GM12873 (cell line): ENCODE results near the gene SSPN.

Experiments
- TF ChIP-seq, protein P1 (sequence below): IDR thresholded peaks from 2 replicates; pipeline ENCODE4 v1.5.1; 2012; ENCODE audit warnings: low read depth, mild to moderate bottlenecking, moderate library complexity, low read length, control low read depth; ENCODE audit not compliant: insufficient read depth; ENCODE audit errors: missing control alignments

Gene SSPN

DNA sequence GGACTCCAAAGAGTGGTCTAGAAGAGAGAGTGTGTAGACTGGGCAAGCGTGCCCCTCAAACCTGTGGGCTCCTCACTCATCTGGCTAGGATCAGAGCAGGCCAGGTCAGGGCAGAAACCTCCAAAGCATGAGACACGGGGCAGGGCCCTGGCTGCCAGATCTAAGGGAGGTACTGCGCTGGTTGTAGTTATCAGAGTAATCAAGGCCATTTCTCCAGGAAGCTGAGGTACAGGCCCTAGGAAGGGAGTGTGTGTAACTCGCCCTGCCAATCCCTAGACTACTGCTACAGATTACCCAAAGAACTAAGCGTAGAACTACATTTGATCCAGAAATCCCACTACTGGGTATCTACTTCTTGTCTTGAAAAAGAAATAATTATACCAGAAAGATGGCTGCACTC, 84.5 kb downstream of the SSPN start:
- TF ChIP-seq, protein P1, sequence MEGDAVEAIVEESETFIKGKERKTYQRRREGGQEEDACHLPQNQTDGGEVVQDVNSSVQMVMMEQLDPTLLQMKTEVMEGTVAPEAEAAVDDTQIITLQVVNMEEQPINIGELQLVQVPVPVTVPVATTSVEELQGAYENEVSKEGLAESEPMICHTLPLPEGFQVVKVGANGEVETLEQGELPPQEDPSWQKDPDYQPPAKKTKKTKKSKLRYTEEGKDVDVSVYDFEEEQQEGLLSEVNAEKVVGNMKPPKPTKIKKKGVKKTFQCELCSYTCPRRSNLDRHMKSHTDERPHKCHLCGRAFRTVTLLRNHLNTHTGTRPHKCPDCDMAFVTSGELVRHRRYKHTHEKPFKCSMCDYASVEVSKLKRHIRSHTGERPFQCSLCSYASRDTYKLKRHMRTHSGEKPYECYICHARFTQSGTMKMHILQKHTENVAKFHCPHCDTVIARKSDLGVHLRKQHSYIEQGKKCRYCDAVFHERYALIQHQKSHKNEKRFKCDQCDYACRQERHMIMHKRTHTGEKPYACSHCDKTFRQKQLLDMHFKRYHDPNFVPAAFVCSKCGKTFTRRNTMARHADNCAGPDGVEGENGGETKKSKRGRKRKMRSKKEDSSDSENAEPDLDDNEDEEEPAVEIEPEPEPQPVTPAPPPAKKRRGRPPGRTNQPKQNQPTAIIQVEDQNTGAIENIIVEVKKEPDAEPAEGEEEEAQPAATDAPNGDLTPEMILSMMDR = no peak

DNA sequence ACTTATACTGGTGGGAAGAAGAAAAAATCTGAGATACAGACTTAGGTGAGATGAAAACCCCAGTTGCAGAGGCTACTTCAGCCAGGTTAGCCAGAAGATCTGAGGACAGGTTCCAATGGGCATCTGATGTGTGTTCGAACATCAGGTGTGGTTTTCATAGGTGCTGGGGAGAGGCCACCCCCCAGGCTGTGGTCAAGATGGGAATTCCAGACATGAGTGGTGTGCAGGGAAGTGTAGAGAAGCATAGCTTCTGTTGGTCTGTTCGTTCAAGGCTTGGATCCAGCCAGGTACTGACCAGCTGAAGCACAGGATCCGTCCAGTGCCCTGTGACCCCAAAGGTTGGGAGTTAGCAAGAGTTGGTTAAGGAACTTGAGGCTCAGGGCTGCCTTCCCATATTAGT, 85.5 kb downstream of the SSPN start:
- TF ChIP-seq, protein P1 = no peak

DNA sequence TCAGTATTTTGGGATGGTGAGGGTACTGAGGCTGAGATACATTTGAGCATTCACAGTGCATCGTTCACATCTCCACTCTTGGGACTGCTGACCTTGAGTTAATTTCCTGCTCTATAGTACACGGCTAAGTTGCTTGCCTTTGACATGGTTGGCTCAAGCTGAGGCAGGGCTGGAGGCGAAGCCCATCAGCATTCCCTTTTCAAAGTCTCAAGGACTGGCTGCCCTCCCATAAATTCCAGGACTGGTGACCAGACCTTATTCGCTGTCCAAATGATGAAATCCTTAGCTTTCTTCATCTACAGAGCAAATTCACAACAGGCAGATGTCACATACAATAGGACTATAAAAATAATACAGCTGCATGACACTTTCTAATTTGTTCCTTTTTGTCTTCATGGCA, 85.9 kb downstream of the SSPN start:
- TF ChIP-seq, protein P1 = no peak

DNA sequence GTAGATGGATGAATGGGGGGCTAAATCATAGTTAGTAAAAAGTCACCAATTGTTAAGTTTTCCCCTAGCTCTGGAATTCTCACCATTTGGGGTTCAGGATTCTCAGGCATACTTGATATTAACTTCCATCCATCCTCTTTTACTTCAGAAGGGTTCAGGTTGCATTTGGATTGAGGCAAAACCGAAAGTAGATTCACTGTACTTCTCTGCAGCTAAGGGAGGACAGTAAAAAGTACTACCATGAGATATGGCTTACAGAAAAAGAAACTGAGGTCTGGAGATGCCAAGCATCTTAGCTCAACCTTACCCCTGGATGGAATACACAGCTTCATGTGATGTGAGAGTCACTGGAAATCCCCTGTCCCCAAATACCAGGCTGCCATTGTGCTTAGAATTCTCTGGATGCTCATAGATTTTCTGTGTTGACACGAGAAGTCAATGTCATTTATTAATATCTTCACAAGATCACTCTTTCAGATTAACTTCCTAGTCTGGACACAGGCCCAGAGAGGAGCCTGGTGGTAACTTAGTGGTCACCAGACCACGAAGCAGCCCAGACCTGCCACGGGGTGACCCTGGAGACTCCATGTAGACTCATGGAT, 87.1 kb downstream of the SSPN start:
- TF ChIP-seq, protein P1 = no peak

DNA sequence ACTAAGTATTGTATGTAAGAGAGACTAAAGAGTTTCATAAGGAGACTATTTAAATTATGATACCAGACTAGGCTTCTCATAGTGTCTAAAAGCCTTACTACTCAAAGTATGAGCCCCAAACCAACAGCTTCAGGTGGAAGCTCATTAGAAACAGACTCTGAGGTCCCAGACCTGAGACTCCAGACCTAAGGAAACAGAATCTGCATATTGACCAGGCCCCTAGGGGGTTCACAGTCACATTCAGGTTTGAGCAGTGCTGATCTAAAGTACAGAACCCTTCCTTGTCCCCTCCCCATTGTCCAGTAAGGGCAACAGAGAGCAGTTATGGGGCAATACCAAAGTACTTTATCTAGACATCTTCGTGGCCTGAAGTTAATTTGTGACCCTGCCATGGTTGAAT, 87.7 kb downstream of the SSPN start:
- TF ChIP-seq, protein P1 = no peak

DNA sequence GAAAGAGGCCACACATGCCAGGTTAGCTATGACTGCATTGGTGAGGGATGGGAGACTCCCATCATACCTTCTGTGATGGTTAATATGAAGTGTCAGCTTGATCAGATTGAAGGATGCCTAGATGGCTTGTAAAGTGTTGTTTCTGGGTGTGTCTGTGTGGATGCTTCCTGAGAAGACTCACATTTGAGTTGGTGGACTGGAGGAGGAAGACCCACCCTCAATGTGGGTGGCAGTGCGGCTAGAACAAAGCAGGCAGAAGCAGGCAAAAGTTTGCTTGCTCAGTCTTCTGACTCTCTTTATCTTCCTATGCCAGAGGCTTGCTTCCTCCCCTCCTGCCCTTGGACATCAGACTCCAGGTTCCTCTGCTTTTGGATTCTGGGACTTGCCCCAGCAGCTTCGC, 88.2 kb downstream of the SSPN start:
- TF ChIP-seq, protein P1 = no peak

DNA sequence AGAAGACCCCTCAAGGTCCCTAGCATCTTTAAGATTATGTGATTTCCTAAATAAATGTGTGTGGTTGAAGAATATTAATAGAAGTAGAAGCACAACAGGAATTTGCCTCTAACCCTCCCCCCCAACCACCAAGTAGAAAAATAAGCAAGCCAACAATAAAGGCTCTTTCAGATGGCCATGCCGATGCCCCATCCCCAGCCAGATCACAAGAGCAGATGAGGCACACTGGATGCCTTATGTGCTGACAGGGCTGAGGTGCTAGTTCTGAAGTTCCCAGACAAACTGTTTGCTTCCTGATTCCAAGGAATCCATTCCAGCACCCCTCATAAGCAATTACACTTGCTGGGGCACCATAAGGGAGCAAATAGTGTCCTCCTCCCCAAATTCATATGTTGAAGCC, 90.0 kb downstream of the SSPN start:
- TF ChIP-seq, protein P1 = no peak
